Skeletal muscle cell (primary cell): ENCODE data around the gene CHST15.

Experiments used
- DNase-seq: peaks from one replicate; pipeline ENCODE4 v3.0.0-alpha.2; 2010; ENCODE audit warnings: low read depth
- H3K4me3 ChIP-seq: 2 replicates; pipeline ENCODE4 v1.5.1; 2011; ENCODE audit warnings: low read depth, mild to moderate bottlenecking, control low read depth, low read length, moderate library complexity

Gene CHST15, protein sequence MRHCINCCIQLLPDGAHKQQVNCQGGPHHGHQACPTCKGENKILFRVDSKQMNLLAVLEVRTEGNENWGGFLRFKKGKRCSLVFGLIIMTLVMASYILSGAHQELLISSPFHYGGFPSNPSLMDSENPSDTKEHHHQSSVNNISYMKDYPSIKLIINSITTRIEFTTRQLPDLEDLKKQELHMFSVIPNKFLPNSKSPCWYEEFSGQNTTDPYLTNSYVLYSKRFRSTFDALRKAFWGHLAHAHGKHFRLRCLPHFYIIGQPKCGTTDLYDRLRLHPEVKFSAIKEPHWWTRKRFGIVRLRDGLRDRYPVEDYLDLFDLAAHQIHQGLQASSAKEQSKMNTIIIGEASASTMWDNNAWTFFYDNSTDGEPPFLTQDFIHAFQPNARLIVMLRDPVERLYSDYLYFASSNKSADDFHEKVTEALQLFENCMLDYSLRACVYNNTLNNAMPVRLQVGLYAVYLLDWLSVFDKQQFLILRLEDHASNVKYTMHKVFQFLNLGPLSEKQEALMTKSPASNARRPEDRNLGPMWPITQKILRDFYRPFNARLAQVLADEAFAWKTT

DNA sequence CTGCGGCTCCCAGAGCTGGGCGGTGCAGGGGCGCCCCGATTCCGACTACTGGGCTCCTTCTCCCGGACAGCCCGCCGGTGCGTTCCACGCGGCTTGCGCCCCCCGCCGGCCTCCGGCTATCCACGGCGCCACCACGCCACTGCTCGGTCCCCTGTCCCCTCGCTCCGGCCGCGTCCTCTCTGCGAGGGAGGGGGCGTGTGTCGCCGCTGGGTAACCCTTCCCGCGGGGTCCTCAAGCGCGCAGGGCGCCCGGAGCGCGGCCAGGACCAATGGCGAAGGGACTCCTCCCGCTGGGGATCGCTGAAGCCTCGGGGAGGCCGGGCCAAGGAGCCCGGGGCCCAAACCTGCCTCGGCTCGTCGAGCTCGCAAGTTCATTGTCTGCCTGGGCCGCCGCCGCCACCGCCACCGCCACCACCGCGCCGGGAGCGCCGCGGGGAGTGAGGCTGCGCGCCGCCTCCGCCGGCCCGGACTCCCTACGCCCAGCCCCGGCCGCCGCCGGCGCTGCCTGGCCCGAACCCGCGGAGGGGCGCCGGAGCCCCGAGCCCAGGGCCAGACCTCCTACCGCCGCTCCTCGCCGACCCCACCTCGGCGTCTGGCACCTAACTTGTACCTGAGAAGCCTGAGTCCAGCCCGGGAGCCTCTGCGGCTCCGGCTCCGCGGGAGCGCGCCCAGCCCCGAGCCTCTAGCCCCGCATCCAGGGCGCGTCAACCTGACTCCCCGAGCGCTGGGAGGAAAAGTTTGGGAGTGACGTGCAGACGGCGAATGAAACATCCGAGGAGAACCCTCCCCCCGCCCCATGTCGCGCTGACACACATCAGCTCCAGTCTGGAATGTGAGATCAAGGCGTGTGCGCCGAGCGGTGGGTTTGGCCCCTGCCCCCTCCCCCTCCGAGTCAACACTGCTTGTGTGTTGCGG lies at the start of gene CHST15:
TSS of gene CHST15 (minus strand) at position 739 of the 914 bp plus-strand sequence. CDS start 47,386 bp downstream, outside the sequence.
- no peak for DNase-seq
- peak within 1 kb of the TSS; percentile 50 for H3K4me3 ChIP-seq

DNA sequence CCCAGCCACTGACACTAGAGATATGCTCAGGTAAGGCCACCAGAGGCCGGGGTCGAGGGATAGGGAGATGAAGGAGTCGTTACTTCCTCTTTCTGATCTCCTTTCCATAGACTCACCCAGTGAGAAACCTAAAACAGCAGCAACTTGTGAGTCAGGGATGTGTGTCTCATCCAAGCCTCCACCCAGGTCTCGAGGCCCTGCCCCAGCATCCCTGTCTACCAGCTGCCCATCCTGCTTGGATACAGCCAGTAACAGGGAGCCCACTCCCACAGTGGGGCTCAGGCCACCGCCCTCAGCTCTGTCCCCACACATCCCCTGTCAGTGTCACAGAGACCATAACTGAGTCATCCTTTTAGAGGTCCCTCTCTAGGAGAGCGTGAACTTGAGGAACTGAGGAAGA lies 49.6 kb upstream of the CHST15 start:
- no peak overlapping the region for H3K4me3 ChIP-seq
- no peak for DNase-seq

DNA sequence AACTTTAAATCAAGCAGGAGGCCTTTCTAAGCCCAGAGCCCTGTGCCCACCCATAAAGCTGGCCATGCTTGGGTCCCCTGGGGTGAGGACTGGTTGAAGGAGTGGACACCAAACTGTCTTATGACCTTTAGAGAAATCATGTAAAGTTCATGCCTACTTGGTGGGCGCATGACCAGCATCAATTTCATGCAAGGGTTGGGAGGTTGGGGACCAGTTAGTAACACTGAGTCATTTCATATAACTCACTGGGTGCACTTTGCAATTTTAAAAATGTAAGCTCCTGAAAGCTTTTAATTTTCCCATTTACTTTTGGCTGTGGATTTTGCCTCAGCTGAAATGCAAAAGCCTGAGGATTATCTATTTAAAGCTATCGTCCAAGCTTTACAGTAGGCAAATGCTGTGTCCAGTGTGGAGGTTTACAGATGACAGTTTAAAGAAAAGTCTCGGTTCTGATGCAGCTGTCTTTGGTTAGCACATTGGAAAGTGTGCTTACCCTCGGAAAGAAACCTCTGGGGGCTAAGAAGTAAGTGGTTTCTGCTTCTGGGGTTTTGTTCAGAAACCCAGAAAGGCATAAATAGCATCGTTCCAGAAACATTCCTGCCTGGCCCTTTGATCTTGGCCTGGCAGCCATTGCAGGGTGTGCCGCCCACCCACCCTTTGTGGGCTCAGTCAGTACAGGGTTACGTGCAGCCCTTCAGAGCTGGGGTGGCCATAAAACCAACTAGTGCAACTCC lies 48.8 kb upstream of the CHST15 start:
- DNase-seq = peak; percentile 22
- H3K4me3 ChIP-seq = no peak overlapping the region

DNA sequence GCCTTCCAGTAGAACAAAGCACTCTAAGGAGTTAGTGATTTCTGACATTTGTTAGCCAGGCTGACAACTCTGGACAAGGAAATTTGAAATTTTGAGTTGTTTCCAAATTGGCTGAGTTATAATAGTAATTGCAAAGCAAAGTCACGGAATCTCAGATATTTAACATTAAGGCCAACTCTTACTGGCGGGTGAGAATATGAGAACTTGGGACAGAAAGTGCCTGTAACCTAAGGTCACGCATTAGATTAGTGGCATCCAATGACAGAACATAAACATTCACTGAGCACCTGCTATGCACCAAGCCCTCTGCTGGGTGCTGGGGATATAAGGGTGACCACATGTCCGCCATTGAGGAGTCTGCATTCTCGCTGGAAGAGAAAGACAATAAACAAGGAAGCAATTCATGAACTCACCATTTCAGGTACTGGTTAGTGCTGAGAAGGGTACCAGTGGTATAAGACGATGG lies 45.5 kb upstream of the CHST15 start:
- DNase-seq = no peak

DNA sequence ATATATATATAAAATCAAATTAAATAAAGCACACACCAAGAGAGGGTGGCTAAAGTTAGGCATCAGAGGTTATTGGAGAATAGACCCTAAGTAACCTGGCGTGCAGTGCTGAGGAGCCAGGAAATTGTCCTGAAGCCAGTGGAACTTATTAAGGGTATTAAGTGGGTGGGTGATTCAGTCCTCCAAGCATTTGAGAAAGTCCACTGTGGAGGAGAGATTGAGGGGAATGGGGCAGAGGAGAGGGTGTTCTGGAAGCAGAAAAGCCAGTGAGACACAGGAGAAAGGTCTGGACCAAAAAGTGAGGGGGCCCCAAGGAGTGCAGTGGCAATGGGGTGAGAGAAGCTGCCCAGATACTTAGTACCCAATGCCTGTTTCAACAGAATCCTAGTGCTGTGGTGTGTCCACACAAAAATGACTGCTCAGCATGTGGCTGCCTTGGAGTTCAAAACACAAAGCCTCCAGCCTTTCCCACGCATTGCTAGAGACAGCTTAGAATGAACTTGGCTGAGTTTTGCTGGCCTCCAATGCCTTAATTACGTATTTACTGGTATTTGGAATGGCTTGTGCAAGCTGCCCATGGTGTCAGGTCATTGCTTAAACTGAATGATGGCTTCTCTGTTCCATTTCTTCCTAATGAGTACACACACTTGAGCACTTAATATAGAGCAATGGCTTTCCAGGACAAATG lies 44.9 kb upstream of the CHST15 start:
- H3K4me3 ChIP-seq = no peak overlapping the region
- no peak for DNase-seq

More for the DNA sequence above, 45.5 kb upstream of the CHST15 start:
- no peak overlapping the region for H3K4me3 ChIP-seq

DNA sequence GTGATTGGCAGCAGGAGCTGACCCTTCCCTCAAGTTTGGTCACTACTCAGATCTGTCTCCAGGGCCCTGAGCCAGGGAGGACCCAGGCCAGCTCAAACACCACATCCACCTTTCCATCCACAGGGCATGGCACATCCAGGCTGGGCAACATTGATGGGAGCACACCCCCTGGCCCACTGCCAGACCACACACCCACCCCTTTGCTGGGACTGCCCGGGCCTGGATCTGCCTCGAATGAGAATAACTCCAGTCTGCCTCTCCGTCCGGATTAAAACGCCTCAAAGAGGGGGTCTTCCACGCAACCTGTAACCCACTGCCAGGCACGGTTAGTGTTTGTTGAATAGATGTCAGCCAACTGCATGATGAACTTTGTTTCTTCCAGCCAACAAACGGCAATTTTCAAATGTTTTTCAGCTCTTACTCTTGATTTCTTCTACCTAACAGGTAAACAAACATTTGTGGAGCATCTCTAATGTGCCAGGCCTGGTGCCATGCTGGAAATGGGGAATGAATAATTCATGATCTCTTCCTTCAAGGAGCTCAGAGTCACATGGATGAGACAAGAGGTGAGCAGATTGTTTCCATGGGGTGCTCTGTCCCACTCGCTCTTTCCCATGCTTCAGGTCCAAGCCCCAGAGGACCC lies 41.0 kb upstream of the CHST15 start:
- no peak for DNase-seq
- H3K4me3 ChIP-seq = no peak overlapping the region

DNA sequence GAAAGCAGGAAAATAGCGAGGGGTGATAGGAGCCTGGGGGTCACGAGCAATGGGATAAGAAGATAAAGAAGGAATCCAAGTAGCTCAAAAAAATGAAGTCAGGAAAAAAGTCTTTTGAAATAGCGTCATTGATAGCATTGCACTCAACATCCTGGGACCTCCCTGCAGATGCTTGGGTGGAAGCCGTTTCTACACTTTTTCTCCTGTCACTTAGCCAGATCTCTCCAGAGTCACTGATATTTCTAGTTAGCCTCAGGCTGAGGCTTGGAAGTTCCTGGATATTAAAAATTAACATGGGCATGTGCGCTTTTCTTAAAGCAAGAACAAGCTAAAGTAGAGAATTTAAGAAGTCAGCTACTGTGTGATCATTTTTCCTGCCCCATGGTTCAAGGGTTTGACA lies 39.5 kb upstream of the CHST15 start:
- DNase-seq = no peak
- no peak overlapping the region for H3K4me3 ChIP-seq

DNA sequence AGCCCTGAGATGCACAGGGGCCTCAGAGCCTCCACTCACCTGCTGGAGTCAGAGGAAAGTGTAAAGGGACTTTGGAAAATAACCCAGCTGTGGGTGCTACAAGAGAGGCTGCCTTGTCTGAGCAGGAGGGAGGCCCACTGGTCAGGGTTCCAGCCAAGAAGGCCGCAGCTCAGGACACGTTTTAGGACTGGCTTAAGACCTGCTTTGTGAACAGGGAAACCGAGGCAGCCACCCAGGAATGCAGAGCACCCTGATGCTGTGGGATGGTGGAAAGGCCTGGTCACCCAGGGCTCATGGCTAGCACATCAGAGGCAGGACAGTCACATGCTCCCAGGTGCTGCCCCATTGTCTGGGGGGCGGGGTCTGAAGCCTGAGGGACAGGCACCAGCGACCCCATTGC lies 38.9 kb upstream of the CHST15 start:
- H3K4me3 ChIP-seq = no peak overlapping the region
- no peak for DNase-seq

DNA sequence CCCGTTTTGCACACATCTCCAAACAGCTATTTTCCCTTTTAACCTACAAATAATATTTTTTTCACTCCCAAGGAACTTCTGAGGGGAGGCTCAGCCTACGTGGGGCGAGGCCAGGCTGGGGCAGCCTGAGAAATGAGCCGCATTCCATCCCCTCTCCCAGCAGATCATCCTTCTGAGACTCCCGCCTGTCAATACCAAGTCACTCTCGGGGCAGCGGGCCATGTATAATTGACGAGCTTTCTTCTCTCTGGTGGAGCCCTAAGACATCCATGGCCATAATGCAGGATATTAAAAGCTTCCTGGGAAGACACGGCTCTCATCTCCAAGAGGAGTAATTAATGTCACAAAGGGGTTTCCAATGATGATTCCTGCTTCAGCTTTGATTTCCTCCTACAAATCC lies 37.8 kb upstream of the CHST15 start:
- no peak for DNase-seq
- H3K4me3 ChIP-seq = no peak overlapping the region

DNA sequence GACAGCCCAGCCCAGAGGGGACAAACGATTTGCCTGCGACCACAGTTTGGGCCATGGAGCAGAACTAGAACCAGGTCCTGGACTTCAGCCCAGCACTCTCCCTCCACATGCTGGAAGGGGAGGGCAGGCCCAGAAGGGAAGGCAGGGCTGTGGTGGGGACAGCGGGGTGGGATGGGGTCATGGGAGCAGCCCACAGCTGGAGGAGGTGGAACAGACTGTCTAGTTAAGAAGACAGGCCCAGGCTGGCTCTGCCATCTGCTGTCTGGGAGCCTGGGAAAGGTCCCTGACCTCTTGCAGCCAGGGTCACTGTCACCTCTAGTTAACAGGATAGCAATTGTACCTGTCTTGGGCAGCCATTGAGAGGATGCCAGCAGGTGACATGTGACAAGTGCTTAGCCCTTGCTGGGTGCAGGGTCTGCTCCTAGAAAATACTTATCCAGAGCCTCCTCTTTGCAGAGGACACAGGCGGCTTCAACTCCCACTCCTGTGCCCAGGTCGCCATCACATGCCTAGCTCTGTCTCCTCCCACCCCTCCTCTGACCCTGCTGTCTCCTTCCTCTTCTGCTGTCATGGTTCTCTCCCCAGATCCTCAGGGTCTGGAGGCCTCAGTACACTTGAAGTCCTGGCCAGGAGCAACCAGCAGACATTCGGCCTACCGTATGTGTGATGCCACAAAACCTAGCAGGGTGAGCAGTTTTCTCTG lies 37.0 kb upstream of the CHST15 start:
- no peak for DNase-seq
- H3K4me3 ChIP-seq = no peak overlapping the region

DNA sequence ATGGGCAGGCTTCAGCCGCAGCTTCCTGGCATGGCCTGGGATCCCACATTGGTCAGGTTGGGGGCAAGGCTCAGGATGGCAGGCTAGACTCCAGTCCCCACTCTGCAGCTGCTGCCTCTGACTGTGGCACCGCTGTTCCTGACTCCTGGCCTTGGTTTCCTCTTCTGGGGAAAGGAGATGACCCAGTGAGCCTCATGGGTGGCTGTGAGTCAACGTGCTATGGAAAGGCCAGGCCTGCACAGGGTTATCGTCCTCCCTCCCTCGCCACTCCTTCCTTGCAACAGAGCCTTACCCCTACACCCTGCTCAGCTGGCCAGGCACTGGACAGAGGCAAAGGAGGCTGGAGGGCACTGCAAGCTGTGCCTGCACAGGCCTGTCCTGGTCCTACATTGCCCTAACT lies 36.1 kb upstream of the CHST15 start:
- H3K4me3 ChIP-seq = no peak overlapping the region
- DNase-seq = no peak

DNA sequence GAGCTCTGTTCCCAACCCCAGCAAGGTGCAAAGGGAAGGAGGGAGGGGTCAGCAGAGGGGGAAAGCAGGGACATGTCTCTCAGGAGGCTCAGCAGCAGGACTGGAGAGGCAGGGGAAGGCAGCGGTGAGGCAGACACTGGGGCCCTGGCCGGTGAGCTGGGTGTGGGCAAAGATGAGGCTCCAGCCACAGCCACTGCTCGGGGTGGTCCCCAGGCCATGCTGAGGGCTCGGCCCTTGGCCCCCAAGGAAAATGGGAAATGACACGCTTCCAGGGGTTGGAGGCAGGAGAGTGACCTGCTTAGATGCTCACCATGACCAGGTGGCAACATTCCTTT lies 35.4 kb upstream of the CHST15 start:
- H3K4me3 ChIP-seq = no peak overlapping the region

DNA sequence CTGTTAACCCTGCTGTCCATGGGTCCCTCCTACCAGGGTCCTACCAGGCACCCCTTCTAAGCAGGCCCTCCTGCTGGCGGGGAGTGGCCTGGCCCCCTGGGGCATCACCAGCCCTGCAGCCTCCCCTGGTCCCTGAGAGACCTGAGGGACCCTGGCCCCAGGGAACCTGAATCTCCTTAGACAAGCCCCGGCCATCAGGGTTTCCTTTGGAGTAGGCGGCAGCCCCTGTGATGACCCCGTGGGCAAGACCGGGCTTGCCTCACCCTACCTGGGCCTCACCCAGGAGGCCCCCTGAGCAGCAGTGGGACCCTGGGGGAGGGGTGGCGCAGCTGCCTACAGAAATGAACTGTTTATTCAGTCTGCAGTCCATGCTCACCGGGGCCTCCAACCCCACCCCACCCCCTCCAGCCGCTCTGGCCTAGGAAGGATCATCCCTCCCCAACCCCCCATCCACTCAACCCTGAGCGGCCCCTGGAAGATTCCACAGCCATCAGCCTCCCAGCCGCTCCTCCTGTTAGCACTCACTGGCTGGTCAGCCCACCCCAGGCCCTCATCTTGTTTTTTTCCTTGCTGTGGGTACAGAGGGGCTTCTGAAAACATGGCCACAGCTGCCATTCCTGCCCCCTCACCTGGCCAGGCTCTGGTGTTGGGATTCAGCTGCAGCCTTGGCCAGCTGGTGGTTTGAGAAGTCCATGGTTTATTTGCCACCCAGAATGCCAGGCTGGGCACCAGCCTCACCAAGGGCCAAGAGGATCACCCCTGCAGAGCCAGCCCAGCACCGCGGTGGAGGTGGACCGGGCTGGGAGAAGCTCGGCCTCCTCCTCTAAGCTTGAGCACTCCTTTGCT lies 34.8 kb upstream of the CHST15 start:
- no peak for DNase-seq
- H3K4me3 ChIP-seq = no peak overlapping the region

More for the DNA sequence above, 35.4 kb upstream of the CHST15 start:
- no peak for DNase-seq

DNA sequence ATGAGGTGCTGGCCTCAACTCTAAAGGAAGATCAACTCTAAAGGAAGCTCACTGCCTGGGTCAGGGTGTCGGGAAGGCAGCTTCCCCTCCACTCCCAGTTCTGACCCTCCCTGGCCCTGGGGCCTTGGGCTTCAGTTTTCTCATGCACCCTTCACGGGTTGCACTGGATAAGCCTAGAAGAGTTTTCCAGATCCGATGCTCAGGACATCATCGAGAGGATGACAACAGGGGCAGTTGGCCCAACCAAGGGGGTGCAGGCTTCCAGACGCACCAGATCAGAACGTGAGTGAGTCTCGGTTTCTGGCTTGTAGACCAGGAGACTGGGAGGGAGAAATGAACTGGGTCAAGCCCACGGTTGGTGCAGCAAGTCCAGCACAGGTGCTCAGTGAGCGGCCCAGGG lies 34.2 kb upstream of the CHST15 start:
- DNase-seq = no peak
- no peak overlapping the region for H3K4me3 ChIP-seq

DNA sequence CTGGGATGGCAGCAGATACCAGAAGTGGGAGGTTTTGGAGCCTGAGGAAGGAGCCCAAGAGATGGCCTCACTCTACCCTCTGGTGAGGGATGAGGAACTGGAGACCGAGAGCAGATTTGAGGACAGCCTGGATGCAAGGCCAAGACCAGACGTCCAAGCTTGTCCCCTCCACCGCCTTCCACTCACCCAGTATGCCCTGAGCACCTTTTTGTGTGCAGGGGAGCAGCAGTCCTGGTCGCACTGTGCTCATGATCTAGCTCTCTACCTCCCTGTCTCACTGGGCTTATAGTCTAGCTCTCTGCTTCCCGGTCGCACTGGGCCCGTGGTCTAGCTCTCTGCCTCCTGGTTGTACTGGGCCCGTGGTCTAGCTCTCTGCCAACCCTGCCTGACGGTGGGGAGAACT lies 33.6 kb upstream of the CHST15 start:
- no peak overlapping the region for H3K4me3 ChIP-seq
- DNase-seq = no peak

DNA sequence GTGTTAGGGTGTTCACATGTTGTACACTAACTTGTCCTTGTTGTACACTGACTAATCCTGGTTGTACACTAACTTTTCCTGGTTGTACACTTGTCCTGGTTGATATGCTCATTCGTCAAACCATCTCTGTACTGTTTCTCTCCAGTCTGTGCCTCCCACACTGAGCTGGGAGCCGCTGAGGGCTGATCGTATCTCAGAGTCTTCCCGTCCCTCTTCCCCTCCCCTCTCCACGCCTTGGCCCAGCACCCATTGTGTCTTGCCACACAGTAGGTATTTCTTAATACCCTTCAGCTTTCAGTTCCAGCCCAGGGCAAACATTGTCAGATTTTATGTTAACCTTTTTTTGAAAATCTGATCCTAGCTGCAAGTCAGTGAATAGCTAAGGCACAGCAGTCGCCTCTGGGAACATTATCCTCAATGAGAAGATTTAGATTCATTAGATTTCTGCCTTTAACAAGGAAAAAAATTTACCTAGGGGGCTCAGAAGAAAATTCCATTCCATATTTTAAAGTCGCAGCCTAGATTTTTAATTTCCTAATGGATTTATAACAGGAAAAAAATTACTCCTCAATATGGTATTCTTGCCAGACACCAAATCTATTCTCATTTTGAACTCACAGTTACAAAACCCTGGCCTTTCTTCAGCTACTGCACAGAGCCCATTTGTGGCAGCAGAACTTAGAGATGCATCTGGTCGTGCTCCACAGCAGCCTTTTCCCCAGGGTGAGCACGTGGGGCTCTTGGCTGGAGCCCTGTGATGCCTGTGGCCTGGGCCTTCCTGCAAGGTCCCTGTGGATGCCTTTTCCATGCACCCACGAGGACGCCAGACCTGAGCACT lies 33.0 kb upstream of the CHST15 start:
- no peak for DNase-seq
- no peak overlapping the region for H3K4me3 ChIP-seq
